Skeletal muscle cell (primary cell): ENCODE data around the gene PCCA.

Source experiments
- DNase-seq: peaks from one replicate; pipeline ENCODE4 v3.0.0-alpha.2; 2010; ENCODE audit warnings: low read depth
- H3K4me3 ChIP-seq: 2 replicates; pipeline ENCODE4 v1.5.1; 2011; ENCODE audit warnings: low read depth, mild to moderate bottlenecking, control low read depth, low read length, moderate library complexity

Gene PCCA

DNA sequence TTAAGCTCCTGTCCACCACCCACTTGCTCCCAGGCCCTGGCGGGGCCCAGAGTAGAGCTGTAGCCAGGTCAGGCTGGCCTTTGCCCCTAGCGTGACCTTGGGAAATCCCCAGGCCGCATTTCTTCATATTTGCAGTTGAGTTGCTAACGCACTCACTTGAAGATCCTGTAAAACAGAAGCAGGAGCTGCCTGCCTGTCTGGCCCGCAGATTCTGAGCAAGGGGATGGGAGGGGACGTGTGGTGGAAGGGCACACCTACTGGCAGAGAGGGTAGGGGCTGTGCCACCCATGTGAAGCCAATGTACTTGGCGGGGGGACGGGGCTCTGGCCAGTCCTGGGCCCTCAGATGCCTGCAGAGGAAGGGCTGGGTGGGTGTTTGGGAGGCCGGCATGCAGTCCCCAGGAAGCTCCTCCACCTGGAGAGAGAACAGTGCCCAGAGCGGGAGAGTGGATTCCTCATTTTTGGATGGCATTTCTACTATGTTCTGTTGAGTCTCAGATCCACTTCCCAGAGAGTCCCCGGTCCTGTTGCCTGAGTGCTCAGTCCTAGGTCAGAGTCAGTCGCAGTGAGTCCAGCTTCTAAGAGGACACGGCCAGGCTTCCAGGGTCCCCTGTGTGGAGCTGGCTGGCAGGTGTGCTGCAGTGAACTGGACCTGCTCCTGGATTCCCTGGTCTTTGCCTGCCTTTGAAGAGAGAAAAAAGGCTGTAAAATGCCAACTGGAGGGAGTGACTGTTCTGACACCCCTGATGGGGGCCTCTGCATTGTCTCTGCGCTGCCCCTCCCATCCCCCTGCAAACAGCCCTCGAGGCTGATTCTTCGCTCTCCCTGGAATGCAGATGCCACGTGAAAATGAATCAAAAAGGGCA is 436.8 kb downstream of the PCCA start:
- no peak overlapping the region for H3K4me3 ChIP-seq
- DNase-seq, result no peak

DNA sequence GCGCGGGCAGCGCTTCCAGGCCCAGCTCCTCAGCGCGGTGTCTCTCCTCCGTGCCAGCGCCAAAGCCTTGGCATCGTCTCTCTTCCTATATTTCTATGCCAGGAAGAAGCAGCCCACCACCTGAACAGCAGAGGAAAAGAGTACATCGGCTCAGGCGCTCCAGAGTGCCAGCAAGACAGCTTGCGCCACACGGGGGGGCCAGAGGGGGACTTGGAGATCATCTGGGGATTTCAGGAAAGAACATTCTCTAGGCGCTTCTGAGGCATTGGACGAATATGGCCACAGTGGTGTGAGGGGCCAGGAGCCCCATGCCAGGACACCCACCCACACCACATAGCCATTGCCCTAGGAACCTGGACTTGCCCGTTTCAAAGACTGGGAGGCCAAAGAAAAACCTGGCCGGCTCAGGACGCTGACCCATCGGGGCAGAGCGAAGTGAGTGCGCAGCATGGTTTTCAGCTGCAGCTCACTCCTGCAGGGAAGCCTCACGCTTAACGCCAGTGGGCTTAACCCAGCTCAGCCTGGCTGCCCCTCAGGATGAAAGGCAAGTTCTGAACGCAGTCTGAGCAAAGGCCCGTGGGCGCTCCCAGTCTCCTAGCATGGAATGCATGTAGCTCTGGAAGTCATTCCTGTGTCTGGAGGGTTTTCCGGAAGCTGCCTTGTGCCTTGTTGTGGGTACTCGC is 437.6 kb downstream of the PCCA start:
- H3K4me3 ChIP-seq, result no peak overlapping the region
- no peak for DNase-seq

DNA sequence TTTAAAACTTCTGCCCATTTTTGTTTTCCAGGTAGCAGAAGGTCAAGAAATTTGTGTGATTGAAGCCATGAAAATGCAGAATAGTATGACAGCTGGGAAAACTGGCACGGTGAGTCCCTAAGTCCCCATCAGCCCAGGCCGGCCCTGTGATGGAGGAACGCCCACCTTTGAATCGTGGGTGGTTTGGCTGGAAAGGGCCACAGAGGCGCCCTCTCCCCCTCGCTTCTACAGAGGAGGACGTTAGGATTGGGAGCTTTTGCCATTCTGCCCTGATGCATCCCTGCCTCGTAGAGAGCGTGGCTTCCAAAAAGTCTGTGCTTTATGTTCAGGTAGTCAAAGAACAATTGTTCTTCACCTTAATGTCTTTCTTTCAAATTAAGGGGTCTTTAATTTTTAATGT is 438.8 kb downstream of the PCCA start:
- no peak for DNase-seq
- no peak overlapping the region for H3K4me3 ChIP-seq

DNA sequence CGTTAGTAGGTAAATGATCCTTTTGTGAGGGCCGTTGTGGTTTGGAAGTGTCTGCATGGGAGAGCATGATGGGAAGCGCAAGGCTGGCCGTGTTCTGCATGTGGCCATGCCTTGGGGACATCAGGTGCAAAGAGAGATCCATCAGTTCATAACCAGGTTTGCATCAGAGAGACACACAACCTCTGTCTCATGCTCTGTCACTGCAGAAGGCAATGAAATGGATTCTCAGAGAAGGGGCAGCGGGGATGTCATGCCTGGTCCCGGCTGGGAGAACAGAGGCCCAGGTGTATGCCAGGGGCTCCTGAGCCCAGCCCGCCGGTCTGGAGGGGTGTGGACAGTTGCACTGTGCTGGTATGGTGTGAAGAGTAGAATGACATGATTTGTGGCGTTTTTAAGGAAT is 439.5 kb downstream of the PCCA start:
- no peak for DNase-seq
- no peak overlapping the region for H3K4me3 ChIP-seq

DNA sequence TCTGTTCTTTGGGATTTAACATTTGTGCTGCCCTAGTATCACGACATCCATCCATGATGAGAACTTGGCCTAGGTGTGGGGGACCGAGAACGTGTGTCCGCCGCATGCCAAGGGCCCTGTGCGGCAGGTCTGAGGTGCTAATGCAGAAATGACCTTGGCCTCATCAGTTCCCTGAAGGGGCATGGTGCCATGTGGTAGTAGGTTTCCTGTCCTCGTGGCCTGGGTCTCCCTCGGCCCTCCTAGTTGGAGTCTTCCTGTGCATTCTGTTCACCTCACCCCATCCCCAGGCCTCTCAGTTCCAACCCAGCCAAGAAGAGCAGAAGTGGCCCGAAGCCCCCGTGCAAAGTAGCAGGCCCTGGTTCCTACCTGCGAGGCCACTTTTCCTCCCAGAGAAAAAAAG is 439.9 kb downstream of the PCCA start:
- no peak for DNase-seq
- no peak overlapping the region for H3K4me3 ChIP-seq

DNA sequence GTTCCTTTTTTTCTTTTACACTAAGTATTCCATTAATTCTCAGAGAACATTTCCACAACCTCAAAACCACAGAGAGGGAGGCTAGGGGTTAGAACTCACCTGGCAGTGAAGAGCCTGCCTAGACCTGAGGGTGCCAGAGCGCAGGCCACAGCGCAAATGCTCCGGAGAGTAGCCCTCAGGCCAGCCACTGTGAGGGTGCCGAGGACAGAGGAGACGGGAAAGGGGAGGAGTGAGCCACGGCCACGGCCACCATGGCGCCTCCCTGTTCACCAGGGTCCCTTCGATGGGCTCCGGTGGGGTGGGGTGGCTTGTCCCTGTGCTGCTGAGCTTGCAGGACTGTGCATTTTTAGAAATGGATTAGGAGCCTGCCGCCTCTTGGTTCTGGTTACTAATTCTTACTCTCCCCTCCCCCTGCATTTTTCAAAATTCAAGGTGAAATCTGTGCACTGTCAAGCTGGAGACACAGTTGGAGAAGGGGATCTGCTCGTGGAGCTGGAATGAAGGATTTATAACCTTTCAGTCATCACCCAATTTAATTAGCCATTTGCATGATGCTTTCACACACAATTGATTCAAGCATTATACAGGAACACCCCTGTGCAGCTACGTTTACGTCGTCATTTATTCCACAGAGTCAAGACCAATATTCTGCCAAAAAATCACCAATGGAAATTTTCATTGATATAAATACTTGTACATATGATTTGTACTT is 440.9 kb downstream of the PCCA start:
- DNase-seq, result no peak

DNA sequence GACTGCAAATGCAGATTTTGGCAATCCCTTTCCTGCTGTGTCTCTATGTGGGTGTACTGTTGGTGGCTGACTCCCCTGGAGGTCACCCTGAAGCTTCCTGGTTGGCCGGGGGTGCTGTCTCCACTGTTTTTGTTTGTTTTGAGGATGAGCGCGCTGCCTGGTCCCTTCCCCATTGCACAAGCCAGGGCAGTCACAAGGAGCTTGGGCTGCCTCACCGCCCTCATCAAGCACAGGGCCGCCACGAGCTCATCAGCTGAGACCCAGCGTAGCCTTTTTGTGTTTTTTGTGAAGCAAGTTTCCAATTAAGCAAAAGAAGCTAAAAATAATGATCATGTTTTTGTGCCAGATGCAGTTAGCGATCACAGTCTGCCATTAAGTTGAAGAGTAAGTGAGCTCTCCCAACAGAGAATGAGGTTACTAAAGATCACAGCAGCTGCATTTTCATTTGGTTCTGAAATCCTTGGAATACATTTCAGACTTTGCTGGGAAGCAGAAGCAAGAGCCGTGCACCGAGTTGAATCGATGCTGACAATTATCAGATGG is 441.8 kb downstream of the PCCA start:
- no peak for DNase-seq
- H3K4me3 ChIP-seq, result no peak overlapping the region

More for the DNA sequence above, 440.9 kb downstream of the PCCA start:
- no peak overlapping the region for H3K4me3 ChIP-seq

DNA sequence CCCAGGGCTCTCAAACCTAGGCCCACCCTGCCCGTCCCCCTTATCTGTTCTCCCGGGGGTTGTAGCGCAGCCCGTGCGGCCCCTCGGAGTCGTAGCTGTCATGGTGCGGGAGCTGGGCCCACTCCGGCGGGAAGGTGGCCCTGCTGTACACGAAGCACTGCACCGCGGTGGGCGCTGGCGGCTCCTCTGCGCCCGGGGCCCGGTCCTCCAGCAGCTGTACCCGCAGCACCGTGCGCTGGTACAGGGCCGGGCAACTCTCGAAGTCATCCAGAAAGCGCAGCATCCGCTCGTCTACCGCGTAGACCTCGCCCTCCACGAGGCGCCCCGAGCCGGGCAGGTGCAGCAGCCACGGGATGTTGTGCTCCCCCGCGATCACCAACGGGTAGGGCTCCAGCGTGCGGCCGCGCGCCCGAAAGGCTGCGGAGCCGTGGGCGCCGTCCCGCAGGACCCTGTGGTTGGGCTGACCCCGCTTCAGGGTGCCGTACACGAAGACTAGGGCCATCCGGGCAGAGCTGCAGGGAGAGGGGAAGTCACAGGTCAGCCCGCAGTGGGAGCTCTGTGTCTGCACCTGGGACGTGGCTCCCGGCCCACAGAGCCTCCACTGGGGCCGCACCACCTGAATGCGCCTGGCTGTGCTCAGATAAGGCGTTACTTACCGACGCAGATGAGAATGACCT is 443.3 kb downstream of the PCCA start:
- no peak overlapping the region for H3K4me3 ChIP-seq
- no peak for DNase-seq

DNA sequence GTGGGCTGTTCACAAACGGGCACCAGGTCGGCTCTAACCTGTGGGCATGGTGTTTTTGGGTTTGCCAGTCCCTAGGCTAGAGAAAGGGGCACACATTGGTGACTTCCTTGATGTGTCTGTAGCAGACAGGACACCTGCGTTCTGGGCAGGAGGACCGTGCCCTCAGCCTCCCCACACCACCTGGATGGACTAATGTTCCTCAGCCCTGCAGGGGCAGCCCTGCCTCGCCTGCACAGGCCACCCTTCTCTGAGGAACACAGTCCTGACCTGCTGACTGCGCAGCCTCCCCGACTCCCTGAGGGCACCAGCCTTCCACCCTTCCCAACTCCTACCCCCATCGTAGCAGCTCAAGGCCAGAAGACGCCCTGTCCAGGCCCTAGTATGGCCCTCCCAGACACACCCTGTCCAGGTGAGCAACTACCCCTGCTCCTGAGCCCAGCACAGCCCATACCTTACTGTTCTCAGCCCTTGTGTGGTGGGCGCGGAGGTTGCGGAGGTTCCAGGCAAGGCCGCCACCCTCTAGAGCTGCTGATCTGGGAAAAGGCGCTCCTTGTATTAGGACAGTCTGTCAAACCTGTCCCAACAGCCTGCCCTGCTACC is 444.0 kb downstream of the PCCA start:
- H3K4me3 ChIP-seq, result no peak overlapping the region
- DNase-seq, result no peak

DNA sequence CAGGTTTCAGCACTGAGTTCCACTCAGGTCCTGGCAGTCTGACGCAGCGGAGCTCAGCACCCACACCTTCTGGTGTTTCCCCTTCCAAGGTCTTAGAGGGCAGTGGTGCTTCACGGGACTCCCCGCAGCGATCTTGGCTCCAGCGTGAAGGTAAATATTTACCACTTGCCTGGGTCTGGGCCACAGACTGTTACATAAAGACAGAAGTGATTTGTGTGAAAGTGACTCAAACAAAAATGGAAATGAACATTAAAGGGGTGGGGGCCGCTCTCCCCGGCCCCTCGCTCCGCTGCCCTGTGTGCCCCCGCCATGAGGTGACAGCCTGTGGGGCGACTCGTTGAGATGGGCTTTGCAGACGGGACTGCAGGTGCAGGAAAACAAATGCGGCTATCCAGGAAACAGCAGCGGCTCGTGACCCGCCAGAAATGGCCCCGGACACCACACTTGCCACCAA is 444.7 kb downstream of the PCCA start:
- DNase-seq, result no peak
- no peak overlapping the region for H3K4me3 ChIP-seq

DNA sequence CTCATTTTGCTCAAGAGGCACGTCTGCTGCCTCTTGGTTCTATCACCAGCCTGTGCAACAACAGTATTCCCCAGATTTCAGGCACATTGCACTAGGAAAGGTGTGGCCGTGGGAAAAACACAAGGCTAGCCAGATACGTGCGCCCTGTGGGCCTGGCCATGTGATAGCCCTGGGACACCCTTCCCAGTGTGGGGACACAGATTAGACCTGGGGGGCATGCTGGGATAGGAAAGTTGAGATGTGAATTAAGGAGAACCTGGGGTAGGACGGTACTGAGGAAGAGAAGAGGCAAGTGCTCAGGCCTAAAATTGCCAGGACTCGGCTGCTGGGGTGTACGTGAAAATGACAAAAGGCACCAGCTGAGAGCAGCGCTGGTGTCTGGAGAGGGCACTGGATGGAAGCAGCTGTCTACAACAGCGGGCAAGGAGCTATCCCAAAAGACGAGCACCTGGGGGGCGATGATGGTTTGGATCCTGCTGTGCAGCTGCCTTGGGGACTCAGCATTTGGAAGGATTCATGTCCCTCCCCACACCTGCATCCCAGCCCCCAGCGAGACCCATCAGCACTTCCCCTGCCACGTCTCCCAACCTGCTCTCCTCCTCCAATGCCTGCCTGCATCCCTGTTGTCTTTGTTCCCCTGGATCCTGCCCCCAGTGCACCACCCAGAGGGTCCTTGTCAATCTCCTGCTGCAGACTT is 445.4 kb downstream of the PCCA start:
- no peak for DNase-seq
- H3K4me3 ChIP-seq, result no peak overlapping the region

DNA sequence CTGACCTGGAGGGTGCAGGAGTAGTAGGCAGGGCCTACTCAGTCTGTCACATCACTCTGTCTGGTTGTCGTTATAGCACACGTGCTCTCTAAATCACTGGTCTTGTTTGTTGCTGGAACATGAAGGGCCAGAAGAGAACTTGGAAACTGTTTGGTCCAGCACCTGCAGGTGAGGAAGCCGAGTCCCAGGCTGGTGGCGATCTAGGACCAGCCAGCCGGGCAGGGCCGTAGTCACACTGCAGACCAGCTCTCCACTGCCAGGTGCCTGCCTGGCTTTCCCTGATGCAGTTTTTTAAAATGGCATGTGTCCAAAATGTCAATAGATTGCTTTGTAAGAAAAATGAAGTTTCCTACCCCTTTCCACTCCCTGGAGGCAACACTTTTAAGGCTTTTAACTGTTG is 446.0 kb downstream of the PCCA start:
- no peak overlapping the region for H3K4me3 ChIP-seq
- DNase-seq, result no peak

DNA sequence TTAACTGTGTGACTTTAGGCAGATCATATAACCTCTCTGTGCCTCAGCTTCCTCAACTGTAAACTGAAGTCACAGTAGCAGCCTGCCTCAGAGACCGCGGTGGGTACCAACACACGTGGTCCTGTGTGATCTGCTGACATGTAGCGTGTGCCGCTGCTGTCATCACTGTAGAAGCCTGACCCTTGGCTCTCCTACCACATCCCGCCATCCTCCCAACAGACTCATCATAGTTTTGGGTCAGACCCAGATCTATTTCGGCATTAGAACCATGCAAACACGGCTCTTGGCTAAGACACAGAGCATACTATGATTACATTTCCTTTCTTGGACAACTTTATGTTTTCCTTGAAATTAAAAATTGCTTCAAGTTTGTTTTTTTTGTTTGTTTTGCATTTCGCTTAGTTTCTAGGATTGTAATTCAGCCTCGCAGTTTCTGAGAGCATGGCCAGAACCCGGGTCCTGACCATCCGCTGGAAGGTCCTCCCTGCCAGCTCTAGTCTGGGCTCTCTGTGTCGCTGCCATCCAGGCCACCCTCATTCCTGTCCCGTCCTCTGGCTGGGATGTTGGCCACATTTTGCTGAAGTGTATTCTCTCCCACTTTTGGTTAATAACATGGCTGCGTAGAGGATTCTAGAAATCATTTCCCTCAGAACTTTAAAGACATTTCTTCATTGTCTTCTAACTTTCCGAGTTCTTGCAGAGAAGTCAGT is 446.7 kb downstream of the PCCA start:
- H3K4me3 ChIP-seq, result no peak overlapping the region
- DNase-seq, result no peak

DNA sequence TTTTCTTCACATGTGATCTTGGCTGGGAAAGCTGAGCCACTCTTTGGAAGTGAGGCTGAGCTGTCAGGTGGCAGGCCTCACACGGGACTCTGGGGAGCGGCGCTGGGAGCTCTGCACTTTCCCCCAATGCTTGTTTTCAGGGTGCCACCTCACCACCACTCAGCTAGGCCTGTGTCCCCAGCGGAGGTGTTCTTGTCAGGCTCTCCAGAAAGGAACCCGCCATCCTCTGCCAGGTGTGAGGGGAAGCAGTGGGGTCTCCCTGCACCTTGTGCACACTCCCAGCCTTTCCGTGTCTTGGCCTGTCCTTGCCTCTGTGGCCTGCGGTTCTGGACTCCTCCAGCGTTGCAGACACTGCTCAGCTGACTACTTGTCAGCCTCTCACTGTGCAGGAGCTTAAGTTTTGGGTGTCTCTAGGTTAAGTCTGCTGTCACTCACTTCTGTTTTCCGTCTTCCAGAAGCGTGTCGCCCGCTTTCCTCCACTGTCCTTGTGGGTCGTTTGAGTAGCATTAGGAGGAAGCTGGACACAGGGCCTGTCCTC is 447.8 kb downstream of the PCCA start:
- H3K4me3 ChIP-seq, result no peak overlapping the region
- no peak for DNase-seq

DNA sequence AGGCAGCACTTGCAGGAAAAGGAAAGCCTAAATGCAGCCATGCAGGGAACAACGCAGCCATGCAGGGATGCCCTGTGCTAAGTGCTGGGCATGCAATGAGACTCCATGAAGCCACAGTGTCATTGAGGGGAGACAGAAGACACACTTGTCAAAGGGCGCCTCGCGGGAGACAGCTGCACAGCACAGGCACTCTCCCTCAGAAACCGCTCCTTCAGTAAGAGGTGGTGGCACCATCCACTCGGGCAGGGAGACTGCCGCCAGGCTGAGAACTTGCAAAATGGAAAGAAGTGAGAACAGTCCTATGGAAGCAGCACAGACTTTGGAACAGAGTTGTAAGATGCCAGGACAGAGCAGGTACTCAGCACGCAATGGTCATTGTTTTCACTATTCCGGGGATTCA is 448.6 kb downstream of the PCCA start:
- no peak for DNase-seq
- no peak overlapping the region for H3K4me3 ChIP-seq

DNA sequence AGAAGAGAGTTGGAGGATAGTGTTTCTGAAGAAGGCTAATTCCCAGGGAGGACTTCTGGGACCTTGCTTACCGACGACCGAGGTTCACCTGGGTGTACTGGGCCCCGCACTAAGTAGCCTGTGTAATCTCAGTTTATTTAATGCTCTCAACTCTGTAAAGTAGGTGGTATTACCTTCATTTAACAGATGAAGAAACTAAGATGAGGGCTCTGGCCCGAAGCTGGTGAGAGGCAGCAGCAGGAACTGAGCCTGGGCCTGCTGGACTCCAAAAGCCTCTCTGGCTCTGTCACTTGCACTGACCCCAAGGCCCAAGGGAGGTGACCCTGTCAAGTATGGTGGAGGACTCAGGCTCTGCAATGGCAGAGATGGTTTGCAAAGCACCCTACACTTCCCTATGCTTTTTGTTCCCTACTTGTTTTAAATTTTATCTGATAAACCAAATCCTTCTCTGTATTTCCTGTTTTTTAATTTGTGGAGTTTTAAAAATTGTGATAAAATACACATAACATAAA is 449.1 kb downstream of the PCCA start:
- no peak overlapping the region for H3K4me3 ChIP-seq
- no peak for DNase-seq

DNA sequence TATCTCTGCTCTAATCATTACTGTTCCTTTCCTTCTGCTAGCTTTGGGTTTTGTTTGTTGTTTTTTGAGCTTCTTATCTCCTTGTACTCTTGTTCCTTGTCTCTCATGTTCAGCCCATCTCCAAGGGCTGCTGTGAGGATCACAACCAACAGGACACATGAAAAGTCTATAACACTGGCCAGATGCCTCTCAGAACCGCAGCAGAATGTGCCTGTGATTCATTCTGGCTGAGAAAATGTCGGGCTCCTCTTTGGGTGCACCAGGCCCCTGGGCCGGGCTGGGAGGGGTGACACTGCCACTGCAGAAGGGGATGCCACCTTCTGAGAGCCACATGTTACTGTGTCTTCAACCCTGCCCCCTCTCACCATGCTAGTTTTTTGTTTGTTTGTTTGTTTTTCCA is 451.7 kb downstream of the PCCA start:
- DNase-seq, result no peak
- H3K4me3 ChIP-seq, result no peak overlapping the region
